ENCODE data around the gene HEATR5A.
"Not testable (repeated sequence)": the region's sequence is repeated elsewhere in the genome, so short reads cannot be mapped to it uniquely, and the experiment has no call there.

Gene HEATR5A

DNA sequence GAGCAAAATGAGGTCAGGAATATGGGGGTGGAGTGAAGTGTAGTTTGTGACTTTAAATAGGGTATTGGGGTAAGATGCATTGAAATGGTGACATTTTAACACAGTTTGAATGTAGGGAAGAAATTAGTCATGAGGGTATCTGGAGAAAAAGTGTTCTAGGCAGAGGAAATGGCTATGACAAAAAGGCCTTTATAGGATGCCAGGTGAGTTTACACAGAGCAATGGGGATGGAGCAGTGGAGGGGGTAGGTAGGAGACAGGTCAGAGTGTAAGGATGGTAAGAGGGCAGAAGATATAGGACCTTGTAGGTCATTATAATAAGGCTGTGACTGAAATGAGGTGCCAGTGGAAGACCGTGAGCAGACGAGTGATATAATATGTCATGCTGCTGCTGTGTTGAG lies 30.4 kb downstream of the HEATR5A start:
- no peak for DNase-seq (ENCODE audit: low read depth in 2 of 2)

DNA sequence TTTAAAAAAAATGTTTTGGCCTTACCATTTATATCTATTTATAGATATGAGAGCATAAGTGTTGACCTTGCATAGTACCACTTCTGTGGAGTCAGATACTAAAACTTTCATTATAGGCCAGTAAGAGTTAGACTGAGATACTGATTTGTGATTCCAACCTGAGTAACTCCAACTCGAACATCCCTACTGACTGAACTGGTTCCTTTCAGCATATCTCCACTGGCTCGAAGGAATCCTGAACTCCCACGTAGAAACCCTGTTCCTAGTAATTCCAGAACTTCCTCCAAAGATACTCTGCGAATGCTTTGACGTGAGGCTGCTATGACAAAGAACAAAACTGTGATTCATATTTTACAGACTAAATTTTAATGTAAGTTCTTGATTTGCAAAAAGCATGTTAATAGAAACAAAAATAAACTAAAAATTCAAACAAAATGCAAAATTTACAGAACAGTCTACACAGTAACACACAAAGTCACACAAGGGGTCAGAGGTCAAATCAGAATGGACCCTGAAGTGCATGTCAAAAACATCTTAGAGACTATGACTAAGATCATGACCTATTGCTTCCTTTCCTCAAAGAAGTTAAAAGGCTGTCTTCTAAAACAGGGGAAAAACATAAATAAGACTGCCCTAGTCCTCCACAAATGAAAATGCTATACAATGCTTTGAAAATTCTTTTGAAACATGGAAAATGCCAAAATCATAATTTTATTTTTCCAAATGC lies 31.5 kb downstream of the HEATR5A start:
- no peak for DNase-seq (ENCODE audit: low read depth in 2 of 2)

DNA sequence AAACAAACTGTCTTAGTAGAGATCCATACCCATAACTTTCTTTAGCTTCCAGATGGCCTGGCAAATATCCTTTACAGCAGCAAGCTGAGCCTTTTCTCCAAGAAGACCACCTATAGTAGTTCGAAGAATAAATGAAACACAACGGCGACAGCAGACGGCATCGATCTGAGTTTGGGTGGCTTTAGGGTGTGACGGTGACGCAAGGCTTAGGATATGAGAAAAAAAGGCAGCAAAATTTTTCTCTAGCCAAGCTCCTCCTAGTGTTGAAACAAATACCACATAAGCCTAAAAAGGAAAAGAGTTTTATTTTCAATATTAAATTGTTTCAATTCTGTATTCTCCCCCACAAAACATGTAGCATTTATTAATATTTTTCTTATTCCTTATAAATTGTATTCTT lies 33.3 kb downstream of the HEATR5A start:
- no peak for DNase-seq (ENCODE audit: low read depth in 2 of 2)

DNA sequence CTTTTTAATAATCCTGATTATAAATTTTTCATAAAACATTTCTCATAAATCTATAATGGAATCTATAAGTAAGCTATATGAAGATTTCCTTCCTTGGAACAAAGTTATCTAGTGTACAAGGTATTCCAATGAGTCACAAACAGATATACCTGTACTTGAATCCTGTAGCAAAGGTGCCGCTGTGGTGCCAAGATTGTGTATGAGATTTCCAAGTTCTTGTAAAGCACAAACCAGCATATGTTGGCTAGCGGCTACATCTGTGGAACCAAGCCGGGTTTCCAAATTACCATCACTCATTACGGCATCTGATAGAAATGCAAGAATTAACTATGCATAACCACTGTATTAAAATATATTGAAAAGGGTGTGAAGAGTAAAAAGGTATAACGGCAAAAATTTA lies 34.1 kb downstream of the HEATR5A start:
- DNase-seq (ENCODE audit: low read depth in 2 of 2) = no peak

DNA sequence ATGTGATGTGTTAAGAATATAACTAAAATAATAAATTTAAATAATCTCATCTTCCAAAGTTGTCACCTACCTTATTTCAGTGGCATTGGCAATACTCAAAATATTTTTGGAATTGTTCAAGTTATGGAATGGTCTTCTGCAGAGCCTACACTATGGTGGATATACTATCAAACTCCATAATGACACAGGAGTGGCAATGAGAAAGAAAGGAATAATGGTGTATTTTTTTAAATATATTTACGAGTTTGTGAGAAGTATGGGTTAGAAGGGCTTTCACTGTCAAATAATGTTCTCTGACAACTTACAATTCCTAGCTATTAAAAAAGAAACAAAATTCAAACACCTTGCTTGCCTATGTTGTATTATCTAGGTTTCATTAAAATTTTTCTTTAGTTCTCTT lies 38.1 kb downstream of the HEATR5A start:
- DNase-seq (ENCODE audit: low read depth in 2 of 2) = no peak

DNA sequence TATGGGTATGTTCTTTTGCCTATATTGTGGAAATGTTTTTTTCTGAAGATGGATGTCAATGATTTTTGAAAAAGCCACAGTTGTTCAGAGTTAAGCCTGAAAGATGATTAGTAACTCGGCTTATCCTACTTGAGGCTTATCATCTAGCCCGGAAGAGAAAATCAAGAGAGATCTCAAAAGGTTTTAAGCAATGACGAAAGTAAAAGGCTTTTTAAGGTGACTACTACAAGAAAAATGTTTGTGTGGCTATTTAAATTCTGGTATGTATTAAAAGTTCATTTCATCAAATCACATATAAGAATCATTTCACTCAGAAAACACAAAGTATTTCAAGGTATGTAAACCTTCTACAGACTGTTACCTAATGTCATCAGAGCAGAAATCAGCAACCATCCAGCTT lies 40.2 kb downstream of the HEATR5A start:
- DNase-seq (ENCODE audit: low read depth in 2 of 2) = no peak

DNA sequence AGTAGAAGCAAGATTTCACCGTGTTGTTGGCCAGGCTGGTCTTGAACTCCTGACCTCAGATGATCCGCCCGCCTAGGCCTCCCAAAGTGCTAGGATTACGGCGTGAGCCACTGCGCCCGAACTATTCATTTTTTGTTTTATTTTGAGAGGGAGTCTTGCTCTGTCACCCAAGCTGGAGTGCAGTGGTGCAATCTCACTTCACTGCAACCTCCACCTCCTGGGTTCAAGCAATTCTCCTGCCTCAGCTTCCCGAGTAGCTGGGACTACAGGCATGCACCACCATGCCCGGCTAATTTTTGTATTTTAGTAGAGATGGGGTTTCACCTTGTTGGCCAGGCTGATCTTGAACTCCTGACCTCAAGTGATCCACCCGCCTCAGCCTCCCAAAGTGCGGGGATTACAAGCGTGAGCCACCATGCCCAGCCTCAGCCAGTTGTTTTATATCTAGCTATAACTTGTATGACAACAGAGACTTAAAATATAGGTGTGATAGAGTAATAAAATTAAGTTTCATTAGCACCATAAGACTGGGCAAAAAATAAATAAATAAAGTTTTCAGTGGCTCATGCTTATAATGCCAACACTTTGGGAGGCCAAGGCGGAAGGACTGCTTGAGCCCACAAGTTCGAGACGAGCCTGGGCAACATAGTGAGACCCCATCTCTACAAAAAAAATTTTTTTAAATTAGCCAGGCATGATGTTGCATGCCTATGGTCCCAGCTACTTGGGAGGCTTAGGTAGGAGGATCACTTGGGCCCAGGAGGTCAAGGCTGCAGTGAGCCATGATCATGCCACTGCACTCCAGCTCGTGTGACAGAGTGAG lies 41.0 kb downstream of the HEATR5A start:
- DNase-seq (ENCODE audit: low read depth in 2 of 2) = not testable (repeated sequence)

DNA sequence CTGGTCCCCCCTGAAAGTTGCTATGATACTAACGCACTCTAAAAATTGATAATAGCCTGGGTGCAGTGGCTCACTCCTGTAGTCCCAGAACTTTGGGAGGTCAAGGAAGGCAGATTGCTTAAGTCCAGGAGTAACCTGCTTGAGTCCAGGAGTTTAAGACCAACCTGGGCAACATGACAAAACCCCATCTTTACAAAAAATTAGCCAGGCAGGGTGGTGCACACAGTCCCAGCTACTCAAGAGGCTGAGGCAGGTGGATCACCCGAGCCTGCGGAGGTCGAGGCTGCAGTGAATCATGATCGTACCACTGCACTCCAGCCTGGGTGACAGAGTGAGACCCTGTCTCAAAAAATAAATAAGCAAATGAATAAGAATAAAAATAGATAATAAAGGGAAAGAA lies 42.9 kb downstream of the HEATR5A start:
- DNase-seq (ENCODE audit: low read depth in 2 of 2) = no peak

DNA sequence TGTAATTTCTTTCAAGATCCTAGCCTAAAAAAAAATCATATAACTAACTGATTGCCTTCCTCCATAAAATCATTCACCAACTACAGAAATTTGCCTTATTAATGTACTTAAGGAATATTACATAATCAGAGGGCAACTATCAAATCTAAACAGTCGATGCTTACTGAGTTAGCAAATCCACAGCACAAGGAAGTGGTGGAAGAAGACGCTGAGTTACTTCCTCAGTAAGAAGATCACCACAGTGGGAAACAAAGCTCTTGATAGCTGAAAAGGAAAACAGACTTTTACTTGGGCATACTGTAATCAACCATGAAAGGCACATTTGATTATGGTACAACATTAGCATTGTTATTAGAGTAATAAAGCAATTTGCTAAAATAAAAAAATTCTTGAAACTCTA lies 48.7 kb downstream of the HEATR5A start:
- DNase-seq (ENCODE audit: low read depth in 2 of 2) = no peak

DNA sequence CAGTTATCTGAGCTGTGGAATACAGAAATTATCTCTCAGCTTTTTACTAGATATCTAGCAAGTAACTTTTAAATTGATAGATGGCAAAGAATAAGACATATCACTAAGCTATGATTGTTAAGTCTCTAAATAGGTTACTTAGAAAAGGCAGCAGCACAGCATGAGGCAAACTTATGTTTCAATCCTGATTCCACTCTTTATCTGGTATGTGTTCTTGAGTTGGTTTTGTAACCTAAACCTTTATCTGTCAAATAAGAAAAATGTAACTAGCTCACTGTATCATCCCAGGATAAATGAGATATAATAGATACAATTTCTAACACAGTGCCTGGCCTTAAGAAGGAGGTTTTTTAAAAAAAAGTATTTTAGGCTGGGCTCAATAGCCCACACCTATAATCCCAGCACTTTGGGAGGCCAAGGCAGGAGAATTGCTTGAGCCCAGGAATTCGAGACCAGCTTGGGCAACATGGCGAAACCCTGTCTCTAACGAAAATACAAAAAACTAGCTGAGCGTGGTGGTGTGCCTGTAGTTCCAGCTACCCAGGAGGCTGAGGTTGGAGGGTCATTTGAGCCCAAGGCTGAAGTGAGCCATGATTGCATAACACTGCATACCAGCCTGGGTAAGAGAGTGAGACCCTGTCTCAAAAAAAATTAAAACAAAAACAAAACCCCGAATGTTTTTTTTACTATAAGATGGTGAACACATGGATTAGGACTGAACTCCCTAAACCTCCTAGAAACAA lies 56.8 kb downstream of the HEATR5A start:
- no peak for DNase-seq (ENCODE audit: low read depth in 2 of 2)

DNA sequence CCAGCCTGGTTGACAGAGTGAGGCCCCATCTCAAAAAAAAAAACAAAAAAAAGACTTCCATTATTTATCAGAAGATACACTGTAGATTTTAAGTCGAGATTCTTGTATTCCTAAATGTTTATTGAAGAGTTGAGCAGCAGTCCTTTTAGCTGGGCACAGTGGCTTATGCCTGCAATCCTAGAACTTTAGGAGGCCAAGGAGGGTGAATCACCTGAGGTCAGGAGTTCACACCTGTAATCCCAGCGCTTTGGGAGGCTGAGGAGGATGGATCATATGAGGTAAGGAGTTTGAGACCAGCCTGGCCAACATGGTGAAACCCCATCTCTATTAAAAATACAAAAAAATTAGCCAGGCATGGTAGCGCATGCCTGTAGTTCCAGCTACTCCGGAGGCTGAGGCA lies 57.6 kb downstream of the HEATR5A start:
- no peak for DNase-seq (ENCODE audit: low read depth in 2 of 2)

DNA sequence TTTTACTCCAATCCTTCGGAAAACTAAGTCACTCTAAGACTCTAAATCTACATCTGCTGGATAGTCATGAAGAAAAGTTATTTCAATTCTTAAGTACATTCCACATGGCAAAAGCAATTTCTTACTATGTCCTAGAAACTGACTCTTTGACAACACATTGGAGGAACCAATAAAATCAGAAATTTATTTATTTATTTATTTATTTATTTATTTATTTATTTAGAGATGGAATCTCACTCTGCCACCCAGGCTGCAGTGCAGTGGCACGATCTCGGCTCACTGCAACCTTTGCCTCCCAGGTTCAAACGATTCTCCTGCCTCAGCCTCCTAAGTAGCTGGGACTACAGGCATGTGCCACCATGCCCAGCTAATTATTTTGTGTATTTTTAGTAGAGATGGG lies 58.6 kb downstream of the HEATR5A start:
- DNase-seq (ENCODE audit: low read depth in 2 of 2) = not testable (repeated sequence)

DNA sequence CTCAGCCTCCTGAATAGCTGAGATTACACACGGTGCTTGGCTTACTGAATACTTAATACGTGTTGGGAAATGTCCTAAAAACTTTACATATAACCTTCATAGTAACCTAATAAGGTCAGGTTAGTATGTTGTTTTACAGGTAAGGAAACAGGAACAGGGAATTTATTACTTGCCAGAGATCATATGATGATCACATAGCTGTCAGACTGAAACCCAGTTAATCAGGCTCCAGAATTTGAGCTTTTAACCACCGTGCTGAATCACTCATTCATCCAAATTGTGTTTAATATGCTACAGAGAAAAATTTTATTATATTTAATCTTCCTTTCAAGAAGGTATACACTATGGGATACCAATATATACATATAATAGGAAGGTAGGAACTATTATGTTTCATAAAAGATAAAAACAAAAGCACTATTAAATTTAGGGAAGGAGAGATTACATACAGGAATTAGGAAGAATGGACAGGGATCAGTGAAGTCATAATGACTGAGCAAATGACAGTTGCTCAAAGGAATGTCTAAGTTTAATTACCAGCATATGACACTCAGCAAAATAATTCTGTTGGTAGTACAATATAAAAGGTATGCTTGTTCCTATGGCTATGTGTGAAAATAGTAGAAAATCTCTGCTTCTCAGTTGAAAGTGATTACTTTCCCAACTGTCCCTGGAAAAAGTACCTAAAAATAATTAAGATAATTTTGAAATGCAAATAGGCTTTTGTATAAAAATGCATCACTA lies 59.3 kb downstream of the HEATR5A start:
- DNase-seq (ENCODE audit: low read depth in 2 of 2) = no peak

DNA sequence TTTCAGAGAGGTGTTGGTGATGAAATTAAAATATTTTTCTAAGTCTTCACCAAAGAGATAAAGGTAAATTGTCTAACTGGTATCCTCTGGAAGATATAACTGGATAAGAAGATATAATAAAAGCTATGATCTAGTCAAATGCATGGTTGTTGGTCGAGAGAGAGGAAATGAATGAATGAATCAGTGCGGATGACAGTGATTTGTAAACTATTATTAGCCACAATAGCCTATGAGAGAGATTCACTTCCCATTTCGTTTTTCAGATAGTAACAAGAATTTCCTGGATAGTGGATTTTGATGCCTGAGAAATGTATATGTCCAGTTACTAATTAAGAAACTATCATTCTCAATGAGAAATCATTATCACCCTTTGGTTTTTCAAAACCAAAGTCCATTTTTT lies 63.1 kb downstream of the HEATR5A start:
- DNase-seq (ENCODE audit: low read depth in 2 of 2) = no peak

DNA sequence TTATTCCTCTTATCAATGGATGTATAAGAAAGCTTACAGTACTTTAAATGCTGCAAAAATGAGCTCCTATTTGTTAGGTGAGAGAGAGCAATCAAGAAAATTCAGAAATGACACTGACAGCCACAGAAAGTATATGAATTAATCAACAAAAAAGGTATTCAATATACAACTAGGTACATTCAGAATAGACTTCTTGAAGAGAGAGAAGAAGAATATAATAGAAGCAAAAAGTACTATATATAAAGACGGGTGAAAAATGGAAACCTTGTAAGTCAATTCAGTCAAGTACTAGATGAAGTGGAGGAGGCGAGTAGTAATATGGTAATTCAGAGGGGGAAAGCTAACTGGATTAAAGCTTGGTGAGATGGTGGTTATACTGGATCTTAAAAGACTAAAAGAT lies 74.3 kb downstream of the HEATR5A start:
- no peak for DNase-seq (ENCODE audit: low read depth in 2 of 2)

DNA sequence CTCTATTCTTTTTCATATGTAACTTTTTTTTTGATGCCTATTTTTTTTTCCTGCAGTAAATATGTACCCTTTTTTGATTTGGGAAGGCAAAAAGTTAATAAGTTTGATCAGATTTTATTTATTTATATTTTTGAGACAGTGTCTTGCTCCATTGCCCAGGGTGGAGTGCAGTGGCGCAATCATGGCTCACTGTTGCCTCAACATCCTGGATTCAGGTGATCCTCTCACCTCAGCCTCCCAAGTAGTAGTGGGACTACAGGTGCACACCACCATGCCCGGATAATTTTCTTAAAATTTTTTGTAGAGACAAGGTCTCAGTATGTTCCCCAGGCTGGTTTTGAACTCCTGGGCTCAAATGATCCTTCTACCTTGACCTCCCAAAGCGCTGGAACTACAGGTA lies 79.1 kb downstream of the HEATR5A start:
- DNase-seq (ENCODE audit: low read depth in 2 of 2) = no peak

DNA sequence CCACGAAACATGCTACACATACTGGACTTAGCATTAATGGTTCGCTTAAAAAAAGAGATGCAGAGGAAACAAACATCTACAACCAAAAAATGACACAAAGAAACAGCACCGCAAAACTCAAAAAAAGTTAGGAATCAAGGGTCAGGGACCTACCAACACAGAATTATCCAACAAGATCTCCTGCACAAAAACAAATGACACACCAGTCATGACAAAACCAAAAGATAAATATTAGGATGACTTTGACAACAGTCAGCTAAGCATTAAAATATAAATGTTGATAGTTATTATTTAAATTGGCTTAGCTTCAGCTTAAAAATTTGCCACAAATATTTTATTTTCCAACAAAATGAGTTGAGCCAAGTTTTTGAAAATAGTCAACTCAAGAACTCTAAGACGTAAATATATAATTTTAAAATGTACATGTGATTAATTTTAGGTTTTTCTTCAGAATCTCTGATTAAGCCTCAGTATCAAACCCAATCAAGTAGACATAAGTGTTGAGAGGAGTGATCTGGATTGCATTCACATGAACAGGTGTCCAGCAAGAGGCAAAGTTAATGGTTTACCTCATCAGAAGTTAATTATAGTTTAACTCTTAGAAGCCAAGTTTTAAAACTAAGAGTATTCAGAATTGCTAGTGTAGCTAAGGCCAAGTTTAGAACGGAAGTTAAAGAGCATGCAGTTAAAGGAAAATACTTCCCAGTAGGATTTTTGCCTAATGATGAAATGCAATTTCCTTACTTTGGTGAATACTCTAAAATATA lies 79.9 kb downstream of the HEATR5A start:
- DNase-seq (ENCODE audit: low read depth in 2 of 2) = no peak

DNA sequence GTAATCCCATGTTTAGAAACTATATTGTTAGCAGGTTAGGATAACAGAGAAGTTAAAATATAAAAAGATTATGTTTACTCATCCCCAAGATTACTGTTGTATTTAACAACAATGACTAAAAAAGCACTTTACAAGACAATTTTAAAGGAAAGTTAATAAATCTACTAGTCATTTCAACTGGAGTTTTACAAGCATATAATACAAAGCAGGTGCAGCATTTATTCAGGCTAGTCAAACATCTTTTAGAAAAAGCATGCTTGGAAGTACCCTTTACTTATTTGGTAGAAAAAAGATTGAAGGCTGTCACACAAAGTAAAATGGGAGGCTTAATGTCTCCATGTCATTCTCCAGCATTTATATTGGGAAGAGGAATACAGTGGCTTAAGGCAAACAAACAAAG lies 80.6 kb downstream of the HEATR5A start:
- no peak for DNase-seq (ENCODE audit: low read depth in 2 of 2)

DNA sequence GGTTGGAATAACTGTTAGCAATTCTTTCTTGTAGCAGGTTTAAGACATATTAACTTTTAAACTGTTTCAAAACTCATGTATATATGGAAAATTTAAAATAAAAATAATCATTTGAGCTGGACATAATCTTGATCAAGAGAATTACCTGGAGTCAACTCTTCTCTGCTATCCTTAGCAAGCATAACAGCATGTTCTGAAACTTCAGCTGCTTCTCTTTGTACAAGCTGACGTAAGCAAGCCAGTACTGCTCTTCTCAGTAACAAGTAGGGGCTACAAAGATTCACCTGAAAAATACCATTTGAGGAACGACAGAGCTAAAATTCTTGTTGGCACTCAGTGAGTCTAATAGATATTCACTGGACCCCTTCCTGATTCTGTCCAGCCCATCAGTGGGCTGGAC lies 83.0 kb downstream of the HEATR5A start:
- no peak for DNase-seq (ENCODE audit: low read depth in 2 of 2)

DNA sequence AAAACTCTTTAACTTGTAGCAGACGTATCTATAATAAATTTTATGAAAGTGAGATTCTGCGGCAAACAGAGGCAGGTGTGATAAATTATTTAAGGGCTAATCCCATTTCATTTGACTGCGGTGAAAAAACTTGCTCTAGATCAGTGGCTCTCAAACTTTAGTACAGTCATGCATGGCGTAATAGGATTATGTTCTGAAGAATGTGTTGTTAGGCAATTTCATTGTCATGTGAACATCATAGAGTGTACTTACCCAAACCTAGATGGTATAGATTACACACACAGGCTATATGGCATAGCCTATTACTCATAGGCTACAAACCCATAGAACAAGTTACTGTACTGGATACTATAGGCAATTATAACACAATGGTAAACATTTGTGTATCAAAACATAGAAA lies 83.7 kb downstream of the HEATR5A start:
- no peak for DNase-seq (ENCODE audit: low read depth in 2 of 2)

DNA sequence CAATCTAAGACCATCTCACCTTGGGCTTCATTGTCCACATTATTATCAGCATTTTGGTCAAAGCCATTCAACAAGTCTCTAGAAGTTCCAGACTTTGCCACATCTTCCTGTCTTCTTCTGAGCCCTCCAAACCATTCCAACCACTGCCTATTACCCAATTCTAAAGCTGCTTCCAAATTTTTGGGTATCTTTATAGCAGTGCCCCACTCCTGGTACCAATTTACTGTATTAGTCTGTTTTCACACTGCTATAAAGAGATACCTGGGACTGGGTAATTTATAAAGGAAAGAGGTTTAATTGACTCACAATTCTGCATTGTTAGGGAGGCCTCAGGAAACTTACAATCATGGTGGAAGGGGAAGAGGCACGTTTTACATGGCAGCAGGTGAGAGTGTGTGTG lies 89.0 kb downstream of the HEATR5A start:
- DNase-seq (ENCODE audit: low read depth in 2 of 2) = not testable (repeated sequence)
